GM12801 (cell line): ENCODE data around the gene ULBP2.

Experiments used
- TF ChIP-seq, protein P1 (sequence below): IDR thresholded peaks from one replicate; pipeline ENCODE4 v1.5.1; 2011; ENCODE audit warnings: control low read depth; ENCODE audit not compliant: insufficient read length; ENCODE audit errors: extremely low read depth

ULBP2 gene

DNA sequence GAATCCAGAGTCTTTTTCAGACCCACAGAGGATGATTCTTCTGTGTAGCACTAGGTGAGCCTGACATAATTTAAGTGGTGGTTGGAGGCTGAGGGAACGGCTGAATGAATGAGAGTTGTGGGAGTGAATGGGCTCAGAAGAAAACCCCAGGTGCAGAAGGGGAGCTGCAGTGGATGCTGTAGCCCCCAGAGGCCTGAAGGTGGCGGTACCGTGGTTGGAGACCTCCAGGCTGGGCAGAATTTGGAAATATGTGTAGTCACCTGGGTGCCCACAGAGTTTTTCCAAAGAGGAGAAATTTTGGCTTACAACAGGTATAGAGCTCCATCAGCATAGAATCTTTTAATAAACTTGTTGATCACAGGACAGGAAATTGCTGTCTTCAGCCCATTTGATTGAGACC, 12.4 kb upstream of the ULBP2 start:
- TF ChIP-seq, protein P1, sequence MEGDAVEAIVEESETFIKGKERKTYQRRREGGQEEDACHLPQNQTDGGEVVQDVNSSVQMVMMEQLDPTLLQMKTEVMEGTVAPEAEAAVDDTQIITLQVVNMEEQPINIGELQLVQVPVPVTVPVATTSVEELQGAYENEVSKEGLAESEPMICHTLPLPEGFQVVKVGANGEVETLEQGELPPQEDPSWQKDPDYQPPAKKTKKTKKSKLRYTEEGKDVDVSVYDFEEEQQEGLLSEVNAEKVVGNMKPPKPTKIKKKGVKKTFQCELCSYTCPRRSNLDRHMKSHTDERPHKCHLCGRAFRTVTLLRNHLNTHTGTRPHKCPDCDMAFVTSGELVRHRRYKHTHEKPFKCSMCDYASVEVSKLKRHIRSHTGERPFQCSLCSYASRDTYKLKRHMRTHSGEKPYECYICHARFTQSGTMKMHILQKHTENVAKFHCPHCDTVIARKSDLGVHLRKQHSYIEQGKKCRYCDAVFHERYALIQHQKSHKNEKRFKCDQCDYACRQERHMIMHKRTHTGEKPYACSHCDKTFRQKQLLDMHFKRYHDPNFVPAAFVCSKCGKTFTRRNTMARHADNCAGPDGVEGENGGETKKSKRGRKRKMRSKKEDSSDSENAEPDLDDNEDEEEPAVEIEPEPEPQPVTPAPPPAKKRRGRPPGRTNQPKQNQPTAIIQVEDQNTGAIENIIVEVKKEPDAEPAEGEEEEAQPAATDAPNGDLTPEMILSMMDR: no peak

- TF ChIP-seq, protein P1: no peak
These were observed 10.3 kb upstream of the ULBP2 start for GRCh38 chr6:149931501-149931900.

DNA sequence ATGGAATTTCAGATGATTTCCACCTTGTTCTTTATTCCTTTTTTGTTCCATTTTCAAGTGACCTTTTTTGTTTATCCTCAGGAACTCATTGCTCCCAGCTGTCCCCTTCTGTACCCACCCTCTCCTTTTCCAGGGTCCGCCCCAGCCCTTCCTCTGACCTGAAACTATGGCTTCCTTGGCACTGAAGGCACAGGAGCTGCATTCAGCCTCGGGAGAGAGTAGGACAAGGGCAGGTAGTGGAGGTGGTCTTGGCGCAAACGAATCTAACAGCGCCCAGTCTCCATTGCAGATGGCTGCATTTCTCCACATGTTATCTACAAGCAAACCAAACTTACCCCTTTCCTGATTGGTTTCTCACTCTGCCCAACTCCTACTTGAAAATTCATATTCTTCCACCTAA, 8.8 kb upstream of the ULBP2 start:
- TF ChIP-seq, protein P1: no peak

GRCh38 chr6:149933461-149933860, 8.4 kb upstream of the ULBP2 start:
- TF ChIP-seq, protein P1: no peak

GRCh38 chr6:149934249-149935156, 7.3 kb upstream of the ULBP2 start:
- TF ChIP-seq, protein P1: no peak

- TF ChIP-seq, protein P1: no peak
These were observed 6.6 kb upstream of the ULBP2 start for GRCh38 chr6:149935246-149935645.

DNA sequence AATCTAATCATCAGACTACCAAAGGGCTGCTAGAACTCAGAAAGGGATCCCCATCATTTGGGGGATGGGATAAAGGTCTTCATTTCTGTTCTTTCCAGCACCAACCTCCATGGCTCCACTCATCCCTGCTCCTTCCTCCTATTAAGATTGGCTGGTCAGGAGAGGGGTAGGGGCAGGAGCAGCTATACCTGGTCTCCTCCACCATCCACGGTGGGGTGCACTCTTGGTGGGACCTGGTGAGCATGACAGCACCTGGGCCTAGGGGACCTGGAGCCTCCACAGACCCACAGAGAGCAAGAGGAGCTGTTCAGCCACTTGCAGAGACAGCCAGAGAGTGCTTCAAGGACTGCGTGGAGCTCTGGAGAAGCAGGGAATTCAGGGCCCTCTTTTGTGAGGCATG, 6.1 kb upstream of the ULBP2 start:
- TF ChIP-seq, protein P1: no peak
